Activated CD4-positive, alpha-beta T cell treated with anti-CD3 and anti-CD28 coated beads, Interleukin-2, amount 50 U/mL, for 24 hours (primary cell): Measurements from ENCODE around the gene RTN4IP1.
"Not testable (repeated sequence)": the region's sequence is repeated elsewhere in the genome, so short reads cannot be mapped to it uniquely, and the experiment has no call there.

Source experiments
- DNase-seq, 2 donors: peaks; one replicate each; pipeline ENCODE4 v3.0.0-alpha.2; 2020; ENCODE audit warnings: low read depth in 1 of 2, low spot score in 1 of 2

Gene RTN4IP1

DNA sequence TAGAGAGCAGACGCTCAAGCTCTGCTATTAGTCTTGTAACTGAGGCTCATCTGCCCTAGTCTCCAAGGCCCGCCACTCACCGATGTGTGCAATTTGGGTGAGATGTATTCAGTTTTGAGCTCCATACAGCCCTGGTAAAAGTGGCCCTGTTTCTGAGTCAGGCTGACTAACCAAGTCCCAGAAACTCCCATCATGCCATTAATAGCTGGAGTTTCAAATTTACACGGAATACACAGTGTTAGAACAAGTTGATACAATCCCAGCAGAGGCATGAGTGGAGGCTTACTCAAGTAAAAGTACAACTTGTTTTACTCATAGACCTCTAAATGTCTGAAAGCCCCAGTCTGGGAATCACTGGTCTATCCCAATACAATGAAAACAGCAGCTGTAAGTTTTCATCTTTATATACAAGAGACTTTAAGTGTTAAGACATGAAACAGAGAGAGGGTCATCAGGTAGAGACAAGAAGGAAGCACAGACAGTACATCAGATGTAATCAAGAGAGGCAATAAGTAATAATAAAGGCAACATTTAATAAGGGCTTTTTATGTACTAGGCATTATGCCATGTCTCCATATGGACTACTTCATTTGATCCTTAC is 42.4 kb downstream of the RTN4IP1 start:
- DNase-seq: no peak

GRCh38 chr6:106581468-106581867 is 47.8 kb downstream of the RTN4IP1 start:
- no peak for DNase-seq

GRCh38 chr6:106579281-106579680 is 50.0 kb downstream of the RTN4IP1 start:
- no peak for DNase-seq

DNA sequence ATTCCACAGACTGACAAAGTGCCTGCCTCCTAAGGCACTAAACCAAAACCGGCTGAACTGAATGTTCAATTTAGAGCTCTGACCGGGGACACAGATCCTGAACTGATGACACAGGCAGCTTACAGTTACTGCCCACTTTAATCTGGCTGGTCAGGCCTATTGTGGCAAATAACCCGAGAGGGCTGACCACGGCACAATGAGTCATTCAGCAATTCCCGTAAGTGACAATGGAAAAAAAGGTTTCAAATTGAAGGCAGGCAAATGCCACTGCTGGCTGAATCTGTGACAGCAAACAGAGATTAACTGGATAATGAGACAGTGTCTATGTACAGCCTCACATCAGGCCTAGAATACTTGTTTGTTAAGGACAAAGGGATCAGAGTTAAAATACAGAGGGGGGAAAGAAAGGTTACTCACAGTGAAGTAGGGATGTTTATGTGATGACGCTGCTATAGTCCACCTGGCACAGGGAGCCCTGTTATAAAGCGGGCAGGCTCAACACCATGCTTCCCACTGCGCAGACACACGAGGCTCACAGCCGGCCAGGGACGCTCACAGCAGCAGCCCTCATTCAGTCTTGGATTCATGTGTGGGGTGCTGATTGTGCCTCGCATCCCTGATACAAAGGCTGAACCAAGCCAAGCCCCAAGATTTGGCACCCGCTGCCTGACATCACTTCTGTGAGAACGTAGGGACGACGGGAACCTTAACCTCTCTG is 54.4 kb downstream of the RTN4IP1 start:
- DNase-seq: no peak

DNA sequence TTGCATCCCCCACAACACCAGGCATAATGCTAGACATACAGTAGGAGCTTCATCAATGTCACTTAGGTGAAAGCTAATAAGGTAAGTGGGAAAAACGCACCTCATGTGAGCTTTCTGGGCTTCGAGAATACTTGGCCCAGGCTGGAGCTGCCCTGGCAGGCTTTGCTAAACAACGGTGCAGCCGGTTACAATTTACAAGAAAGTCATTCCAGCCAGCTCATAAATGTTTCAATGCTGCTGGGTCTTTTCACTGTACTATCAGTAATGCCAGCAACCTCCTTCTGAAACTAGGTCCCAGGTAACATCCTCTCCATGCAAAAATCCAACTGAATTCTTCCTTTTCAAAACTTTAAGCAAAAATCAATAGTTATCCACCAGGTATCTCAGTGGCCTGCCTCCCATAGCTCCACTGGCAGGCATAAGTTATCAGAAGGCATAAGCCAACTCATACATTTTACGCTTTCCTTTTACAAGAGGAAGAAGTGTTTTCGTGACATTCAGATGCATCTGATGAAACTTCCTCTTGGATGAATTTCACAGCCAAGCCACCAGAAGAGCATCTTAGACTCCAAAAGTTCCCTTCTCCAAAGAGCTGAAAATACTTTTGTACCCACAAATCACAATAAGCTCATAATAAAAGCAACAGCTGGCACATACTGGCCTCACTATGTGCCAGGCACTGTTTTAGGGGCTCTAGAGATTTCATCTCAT is 56.3 kb downstream of the RTN4IP1 start:
- no peak for DNase-seq

GRCh38 chr6:106572436-106572835 is 56.9 kb downstream of the RTN4IP1 start:
- no peak for DNase-seq

- no peak for DNase-seq
Observed at GRCh38 chr6:106569428-106569827, 59.9 kb downstream of the RTN4IP1 start.

- DNase-seq: no peak
Observed at GRCh38 chr6:106568530-106568929, 60.8 kb downstream of the RTN4IP1 start.

- no peak for DNase-seq
Observed at GRCh38 chr6:106564476-106564875, 64.8 kb downstream of the RTN4IP1 start.

- no peak for DNase-seq
Observed at GRCh38 chr6:106563614-106564013, 65.7 kb downstream of the RTN4IP1 start.

GRCh38 chr6:106561686-106562405 is 67.5 kb downstream of the RTN4IP1 start:
- no peak for DNase-seq

DNA sequence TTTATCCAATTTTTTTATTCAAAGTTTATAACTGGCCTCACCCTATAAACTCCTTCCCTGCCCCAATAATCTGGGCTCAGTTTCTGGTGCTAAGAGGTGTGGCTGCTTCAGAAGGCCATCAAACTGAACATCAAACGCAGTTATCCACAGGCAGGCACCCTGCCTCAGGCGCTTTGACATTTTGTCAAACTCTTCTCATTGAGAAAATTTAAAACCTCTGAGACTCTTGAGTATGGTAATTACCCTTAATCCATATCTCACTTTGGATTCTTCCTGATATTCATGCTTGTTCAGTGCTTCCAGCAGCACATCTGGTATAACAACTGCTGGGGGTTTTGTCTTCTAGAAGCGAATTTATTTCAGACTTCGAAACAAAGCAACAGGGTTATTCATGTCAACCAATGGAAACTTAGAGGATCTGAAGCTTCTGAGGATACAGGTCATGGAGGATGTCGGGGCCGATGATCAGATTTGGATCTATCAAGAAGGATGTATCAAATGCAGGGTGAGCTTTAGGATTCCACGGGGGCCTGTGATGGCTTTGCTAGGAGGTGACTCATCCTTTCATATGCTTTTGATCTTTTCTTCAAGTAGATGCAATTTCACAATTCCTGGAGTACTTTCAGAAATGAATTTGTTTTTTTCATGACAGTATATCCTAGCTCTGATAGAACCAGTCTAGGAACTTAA is 68.2 kb downstream of the RTN4IP1 start:
- DNase-seq: no peak

- DNase-seq: not testable (repeated sequence)
Observed at GRCh38 chr6:106559659-106560058, 69.6 kb downstream of the RTN4IP1 start.

DNA sequence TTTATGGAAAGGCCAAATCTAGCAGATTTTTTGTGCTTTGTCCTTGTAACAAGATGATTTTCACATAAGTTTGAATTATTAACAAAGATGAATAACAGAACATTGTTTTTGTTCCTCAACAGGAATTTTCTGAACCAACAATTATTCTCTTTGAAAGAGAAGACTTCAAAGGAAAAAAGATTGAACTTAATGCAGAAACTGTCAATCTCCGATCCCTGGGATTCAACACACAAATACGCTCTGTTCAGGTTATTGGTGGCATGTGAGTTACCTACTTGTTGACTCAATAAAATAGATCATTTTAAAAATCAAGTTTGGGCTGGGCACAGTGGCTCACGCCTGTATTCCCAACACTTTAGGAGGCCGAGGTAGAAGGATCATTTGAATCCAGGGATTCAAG is 70.9 kb downstream of the RTN4IP1 start:
- DNase-seq: no peak

- DNase-seq: no peak
Observed at GRCh38 chr6:106557837-106558236, 71.5 kb downstream of the RTN4IP1 start.

- no peak for DNase-seq
Observed at GRCh38 chr6:106556368-106556960, 72.8 kb downstream of the RTN4IP1 start.

DNA sequence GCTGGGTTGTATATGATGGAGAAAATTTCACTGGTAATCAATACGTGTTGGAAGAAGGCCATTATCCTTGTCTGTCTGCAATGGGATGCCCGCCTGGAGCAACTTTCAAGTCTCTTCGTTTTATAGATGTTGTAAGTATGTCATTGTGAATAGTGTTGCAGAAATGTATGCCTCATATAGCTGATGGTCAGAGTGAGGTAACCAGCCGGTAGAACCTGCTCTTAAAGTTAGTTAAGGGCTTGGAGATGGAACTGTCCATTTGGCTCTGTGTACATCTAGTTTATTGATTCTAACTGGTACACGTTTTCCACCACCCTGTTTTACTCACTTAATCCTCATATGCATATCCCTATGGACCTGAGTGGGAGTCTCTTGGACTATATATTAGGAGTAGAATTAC is 73.5 kb downstream of the RTN4IP1 start:
- DNase-seq: no peak

GRCh38 chr6:106553440-106553839 is 75.9 kb downstream of the RTN4IP1 start:
- peak in 1 of 2 donors; percentile 24 for DNase-seq

- no peak for DNase-seq
Observed at GRCh38 chr6:106551155-106551554, 78.1 kb downstream of the RTN4IP1 start.

DNA sequence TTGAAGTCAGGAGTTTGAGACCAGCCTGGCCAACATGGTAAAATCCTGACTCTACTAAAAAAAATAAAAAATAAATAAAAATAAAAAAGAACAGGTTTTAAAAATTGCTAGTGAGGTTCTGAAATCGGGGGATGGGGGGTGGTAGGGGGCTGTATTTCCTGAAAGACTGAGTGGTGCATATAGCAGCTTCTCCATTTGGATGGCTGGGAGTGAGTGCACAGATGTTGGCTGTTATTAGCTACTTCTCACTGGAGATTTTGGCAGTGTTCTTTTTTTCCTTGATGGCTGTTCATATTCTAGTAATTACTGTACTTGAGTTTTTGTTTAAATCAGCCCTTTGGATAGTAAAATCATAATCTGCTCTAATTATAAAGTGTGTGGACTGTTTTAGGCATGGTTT is 79.8 kb downstream of the RTN4IP1 start:
- no peak for DNase-seq
